ENCODE results near the gene DGCR8.

The DGCR8 gene

DNA sequence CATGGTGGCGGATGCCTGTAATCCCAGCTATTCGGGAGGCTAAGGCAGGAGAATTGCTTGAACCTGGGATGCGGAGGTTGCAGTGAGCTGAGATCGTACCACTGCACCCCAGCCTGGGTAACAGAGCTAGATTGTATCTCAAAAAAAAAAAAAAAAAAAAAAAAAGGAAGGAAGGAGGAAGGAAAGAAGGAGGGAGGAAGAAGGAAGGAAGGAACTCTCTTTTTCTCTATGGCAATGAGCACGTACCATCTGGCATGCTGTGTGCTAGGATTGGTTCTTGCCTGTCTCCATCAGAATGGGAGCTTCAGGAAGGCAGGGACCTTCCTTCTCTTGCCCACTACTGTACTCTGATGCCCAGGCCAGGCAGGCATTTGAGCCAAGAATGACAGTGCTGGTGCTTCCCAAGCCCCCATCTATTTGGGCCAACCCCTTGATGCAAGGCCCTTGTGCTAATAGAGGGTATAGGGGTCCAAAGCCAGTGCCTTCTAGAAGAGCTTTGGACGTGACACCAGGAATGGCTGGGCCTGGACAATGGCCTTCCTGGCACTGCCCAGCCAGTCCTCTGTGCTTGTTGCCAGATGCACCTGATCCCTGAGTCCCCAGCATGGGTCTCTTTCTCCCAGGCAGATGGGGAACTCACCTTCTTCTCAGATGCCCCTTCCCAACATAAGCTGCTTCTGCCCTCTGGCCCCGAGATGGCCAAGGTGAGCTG lies 10.6 kb upstream of the DGCR8 start:
- no peak for DNase-seq (ENCODE audit: low spot score)
- Histone ChIP-seq H3K27ac (no peak overlapping the region), H3K4me3 (no peak overlapping the region)
- TF ChIP-seq, protein P1, sequence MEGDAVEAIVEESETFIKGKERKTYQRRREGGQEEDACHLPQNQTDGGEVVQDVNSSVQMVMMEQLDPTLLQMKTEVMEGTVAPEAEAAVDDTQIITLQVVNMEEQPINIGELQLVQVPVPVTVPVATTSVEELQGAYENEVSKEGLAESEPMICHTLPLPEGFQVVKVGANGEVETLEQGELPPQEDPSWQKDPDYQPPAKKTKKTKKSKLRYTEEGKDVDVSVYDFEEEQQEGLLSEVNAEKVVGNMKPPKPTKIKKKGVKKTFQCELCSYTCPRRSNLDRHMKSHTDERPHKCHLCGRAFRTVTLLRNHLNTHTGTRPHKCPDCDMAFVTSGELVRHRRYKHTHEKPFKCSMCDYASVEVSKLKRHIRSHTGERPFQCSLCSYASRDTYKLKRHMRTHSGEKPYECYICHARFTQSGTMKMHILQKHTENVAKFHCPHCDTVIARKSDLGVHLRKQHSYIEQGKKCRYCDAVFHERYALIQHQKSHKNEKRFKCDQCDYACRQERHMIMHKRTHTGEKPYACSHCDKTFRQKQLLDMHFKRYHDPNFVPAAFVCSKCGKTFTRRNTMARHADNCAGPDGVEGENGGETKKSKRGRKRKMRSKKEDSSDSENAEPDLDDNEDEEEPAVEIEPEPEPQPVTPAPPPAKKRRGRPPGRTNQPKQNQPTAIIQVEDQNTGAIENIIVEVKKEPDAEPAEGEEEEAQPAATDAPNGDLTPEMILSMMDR (IDR thresholded peaks at IDR 0.05): no peak

DNA sequence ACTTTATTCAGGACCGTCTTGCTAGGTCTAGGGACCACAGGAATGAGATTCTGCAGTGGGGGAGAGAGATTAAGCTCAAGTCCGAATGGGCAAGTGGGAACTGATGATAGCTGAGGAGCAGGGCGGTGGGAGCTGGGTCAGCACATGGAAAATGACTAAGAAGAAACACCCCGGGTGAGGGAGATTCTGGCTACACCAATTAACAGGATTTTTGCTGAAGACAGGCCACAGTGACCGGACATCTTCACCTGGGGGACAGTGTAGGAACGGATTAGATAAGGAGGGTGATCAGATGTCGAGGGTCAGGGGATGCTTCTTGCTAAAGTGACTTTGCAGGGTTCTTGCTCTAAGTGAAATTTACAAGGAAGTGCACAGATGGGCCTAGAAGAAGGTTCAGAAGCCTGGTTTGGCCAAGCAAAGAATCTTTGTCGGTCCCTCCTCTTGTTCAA lies 8.5 kb upstream of the DGCR8 start:
- DNase-seq (ENCODE audit: low spot score): no peak
- no peak overlapping the region for H3K4me3 ChIP-seq
- no peak overlapping the region for H3K27ac ChIP-seq
- TF ChIP-seq, protein P1 (IDR thresholded peaks at IDR 0.05): no peak

GRCh38 chr22:20076627-20077172 lies 3.3 kb upstream of the DGCR8 start:
- TF ChIP-seq, protein P1 (IDR thresholded peaks at IDR 0.05): no peak
- Histone ChIP-seq H3K27ac (no peak overlapping the region), H3K4me3 (no peak overlapping the region)
- no peak for DNase-seq (ENCODE audit: low spot score)

- H3K27ac ChIP-seq: peak overlapping the region; percentile 86 to 87
- H3K4me3 ChIP-seq: peak overlapping the region; percentile 77
- no peak for DNase-seq (ENCODE audit: low spot score)
- TF ChIP-seq, protein P1 (IDR thresholded peaks at IDR 0.05): no peak
These were observed 369 bp downstream of the DGCR8 start for GRCh38 chr22:20080445-20080775.

- Histone ChIP-seq H3K4me3 (peak overlapping the region; percentile 77), H3K27ac (peak overlapping the region; percentile 86 to 87)
- DNase-seq (ENCODE audit: low spot score): no peak
- TF ChIP-seq, protein P1 (IDR thresholded peaks at IDR 0.05): no peak
These were observed 974 bp downstream of the DGCR8 start for GRCh38 chr22:20080776-20081654.

DNA sequence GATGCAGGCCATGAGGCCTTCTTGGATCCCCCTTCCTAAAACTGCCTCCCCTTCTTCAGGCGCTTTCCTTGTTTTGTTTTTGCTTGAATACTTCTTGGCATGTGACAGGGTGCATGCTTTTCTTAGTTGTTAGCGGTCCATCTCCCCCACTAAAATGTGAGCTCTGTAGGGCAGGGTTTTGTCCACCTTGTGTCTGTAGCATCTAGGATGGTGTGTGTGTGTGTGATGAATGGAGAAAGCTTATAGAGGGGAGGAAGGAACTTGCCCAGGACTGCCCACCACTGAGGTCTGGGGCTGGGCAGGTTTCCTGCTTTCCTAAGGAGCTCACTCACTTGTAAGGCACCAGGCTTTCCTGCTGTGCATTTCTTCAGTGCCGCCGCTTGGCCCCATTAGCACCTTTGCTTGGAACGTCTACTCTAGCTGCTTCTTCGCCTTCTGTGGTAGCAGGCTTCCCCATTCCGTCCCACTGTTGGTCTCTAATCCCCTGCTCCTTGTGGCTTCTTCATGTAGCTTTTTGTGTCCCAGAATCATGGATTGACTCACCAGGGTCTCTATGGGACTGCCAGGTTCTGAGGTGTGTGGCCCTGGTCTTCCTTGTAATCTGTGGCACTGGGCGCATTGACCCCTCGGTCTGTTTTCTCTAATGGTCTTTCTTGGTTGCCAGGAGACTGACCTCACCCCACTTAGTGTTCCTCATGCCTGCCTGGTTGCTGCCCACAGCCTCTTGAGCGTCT lies 3.3 kb downstream of the DGCR8 start:
- Histone ChIP-seq H3K27ac (no peak overlapping the region), H3K4me3 (no peak overlapping the region)
- no peak for DNase-seq (ENCODE audit: low spot score)
- TF ChIP-seq, protein P1 (IDR thresholded peaks at IDR 0.05): no peak
